B cell (primary cell): ENCODE measurements around the gene PEAK1. TPM values are rescaled to one million over a fixed set of nuclear protein-coding genes. Genes with fewer than 3 reads are reported as not detected.

ENCODE experiments used
- ATAC-seq: fragments of 200-7000 bp; cut with Tn5 transposase; one replicate; pipeline ENCODE4 v1.10.0; 2021; ENCODE audit warnings: low read depth, mild to moderate bottlenecking, moderate number of reproducible peaks, moderate library complexity
- CTCF ChIA-PET: fragments of 350-600 bp; sonication (Branson Sonifier 250); formaldehyde crosslinking; loops from one replicate; lab custom pipeline; 2021; ENCODE audit warnings: antibody characterized with exemption, inconsistent platforms; lab: Charles Lee
- POLR2A ChIA-PET: fragments of 350-600 bp; sonication (Branson Sonifier 250); formaldehyde crosslinking; loops from one replicate; lab custom pipeline; 2021; ENCODE audit warnings: antibody characterized with exemption; lab: Charles Lee
- DNase-seq: peaks from one replicate; pipeline ENCODE4 v3.0.0; 2013
- H2AFZ ChIP-seq: 2 replicates; pipeline ENCODE4 v1.6.1; 2012; ENCODE audit warnings: mild to moderate bottlenecking, low read depth, low read length; ENCODE audit not compliant: insufficient read depth, poor library complexity, severe bottlenecking
- H3K27ac ChIP-seq, 2 donors: 1 replicate in 1 of 2; 2 replicates in 1 of 2; pipeline ENCODE4 v1.5.1; 2012 to 2013; ENCODE audit warnings: low read length in 2 of 2, mild to moderate bottlenecking in 2 of 2, moderate library complexity in 1 of 2
- H3K27me3 ChIP-seq, 4 experiments: fragments of 200-600 bp in 1 of 4; sonication (generic) in 1 of 4; replicated peaks in 1 of 4; 1 replicate in 2 of 4; 2 replicates in 2 of 4; pipeline versions ENCODE4 v1.6.1 to v1.7.0; 2013 to 2016; ENCODE audit warnings: low read length in 3 of 4, mild to moderate bottlenecking in 2 of 4, mixed read lengths in 1 of 4, moderate library complexity in 1 of 4; ENCODE audit not compliant: insufficient read depth in 4 of 4, control insufficient read depth in 3 of 4; ENCODE audit errors: control extremely low read depth in 1 of 4
- H3K36me3 ChIP-seq, 2 experiments: replicated peaks in 1 of 2; 1 replicate in 1 of 2; 2 replicates in 1 of 2; pipeline versions ENCODE4 v1.6.1 to v1.7.1; 2013; ENCODE audit warnings: low read length in 1 of 2; ENCODE audit not compliant: insufficient read depth in 2 of 2, control insufficient read depth in 1 of 2; ENCODE audit errors: control extremely low read depth in 1 of 2, extremely low read depth in 1 of 2
- H3K4me1 ChIP-seq, 2 donors: fragments of 200-600 bp in 1 of 2; sonication (generic) in 1 of 2; 1 replicate in 1 of 2; 2 replicates in 1 of 2; pipeline versions ENCODE4 v1.5.1 to v1.6.1; 2013 to 2017; ENCODE audit warnings: low read length in 2 of 2; ENCODE audit not compliant: control insufficient read depth in 2 of 2, insufficient read depth in 2 of 2
- H3K4me2 ChIP-seq: replicated peaks from 2 replicates; pipeline ENCODE3; 2012; ENCODE audit warnings: mild to moderate bottlenecking, low read depth, low read length; ENCODE audit not compliant: poor library complexity, severe bottlenecking
- H3K4me3 ChIP-seq, 5 experiments: fragments of 200-600 bp in 1 of 5; sonication (generic) in 1 of 5; 1 replicate in 3 of 5; 2 replicates in 2 of 5; pipeline versions ENCODE4 v1.5.1 to v1.7.0; 2011 to 2016; ENCODE audit warnings: low read length in 4 of 5, mild to moderate bottlenecking in 4 of 5, low read depth in 2 of 5, control low read depth in 1 of 5, moderate library complexity in 1 of 5; ENCODE audit not compliant: insufficient read depth in 1 of 5; ENCODE audit errors: control extremely low read depth in 1 of 5, extremely low read depth in 1 of 5
- H3K79me2 ChIP-seq: fragments of 200-600 bp; sonication (generic); one replicate; pipeline ENCODE4 v1.6.0; 2016; ENCODE audit warnings: low read length; ENCODE audit not compliant: control insufficient read depth, insufficient read depth
- H3K9ac ChIP-seq: fragments of 200-600 bp; sonication (generic); 2 replicates; pipeline ENCODE4 v1.6.1; 2017; ENCODE audit warnings: mild to moderate bottlenecking, low read length, moderate library complexity
- H3K9me3 ChIP-seq, 3 donors: one replicate each; pipeline versions ENCODE4 v1.6.1 to v1.7.1; 2013; ENCODE audit warnings: low read length in 2 of 3; ENCODE audit not compliant: control insufficient read depth in 2 of 3, insufficient read depth in 1 of 3; ENCODE audit errors: control extremely low read depth in 1 of 3
- H4K20me1 ChIP-seq: 2 replicates; pipeline ENCODE4 v1.6.0; 2012; ENCODE audit warnings: mild to moderate bottlenecking, low read length; ENCODE audit not compliant: insufficient read depth, control insufficient read depth, poor library complexity, severe bottlenecking
- H3K27ac Mint-ChIP-seq: one replicate; pipeline ENCODE4 v1.8.0; 2021; ENCODE audit warnings: mixed read lengths
- H3K27me3 Mint-ChIP-seq: one replicate; pipeline ENCODE4 v1.8.0; 2021; ENCODE audit warnings: mixed read lengths
- H3K4me1 Mint-ChIP-seq: one replicate; pipeline ENCODE4 v1.8.0; 2021; ENCODE audit warnings: mixed read lengths
- H3K4me3 Mint-ChIP-seq: one replicate; pipeline ENCODE4 v1.8.0; 2021; ENCODE audit warnings: mixed read lengths
- H3K9me3 Mint-ChIP-seq: one replicate; pipeline ENCODE4 v1.8.0; 2022; ENCODE audit warnings: mixed read lengths; ENCODE audit not compliant: insufficient read depth
- EZH2 ChIP-seq: IDR thresholded peaks from 2 replicates; pipeline ENCODE4 v1.6.1; 2012; ENCODE audit warnings: borderline replicate concordance, low read depth, mild to moderate bottlenecking, moderate library complexity, low read length; ENCODE audit not compliant: insufficient read depth, poor library complexity, severe bottlenecking
- WGBS: methylation state at CpG from one replicate; pipeline ENCODE4 v1.1.5; 2013; ENCODE audit warnings: missing lambda C conversion rate; ENCODE audit not compliant: insufficient coverage; 5-methylcytosine and 5-hydroxymethylcytosine counted together
- intact Hi-C: fragments of 100-400 bp; cut with micrococcal nuclease; formaldehyde crosslinking; loops from one replicate; pipeline ENCODE4 v1.10.0; 2022
- polyA plus RNA-seq: library from polyadenylated mRNA; depleted of rRNA; stranded (reverse); fragments of >200 nt; gene quantifications from 2 replicates; pipeline ENCODE4 v1.2.3, GENCODE V29; 2012
- total RNA-seq, 2 donors: library from RNA; stranded (reverse); fragments of 120-200 nt in 1 of 2; gene quantifications; 1 replicate in 1 of 2; 2 replicates in 1 of 2; pipeline versions ENCODE4 v1.2.3 to v1.2.4, GENCODE V29; 2013 to 2022
- TF ChIP-seq, protein P1 (sequence below): fragments of 200-600 bp; IDR thresholded peaks from one replicate; pipeline ENCODE4 v1.8.0; 2022; ENCODE audit warnings: antibody characterized with exemption, mild to moderate bottlenecking

The PEAK1 gene
- total and polyA plus RNA-seq, 2 donors (not counting 1 experiment from before 2014, with no cell fraction given), result 13.4 to 38.0 TPM

DNA sequence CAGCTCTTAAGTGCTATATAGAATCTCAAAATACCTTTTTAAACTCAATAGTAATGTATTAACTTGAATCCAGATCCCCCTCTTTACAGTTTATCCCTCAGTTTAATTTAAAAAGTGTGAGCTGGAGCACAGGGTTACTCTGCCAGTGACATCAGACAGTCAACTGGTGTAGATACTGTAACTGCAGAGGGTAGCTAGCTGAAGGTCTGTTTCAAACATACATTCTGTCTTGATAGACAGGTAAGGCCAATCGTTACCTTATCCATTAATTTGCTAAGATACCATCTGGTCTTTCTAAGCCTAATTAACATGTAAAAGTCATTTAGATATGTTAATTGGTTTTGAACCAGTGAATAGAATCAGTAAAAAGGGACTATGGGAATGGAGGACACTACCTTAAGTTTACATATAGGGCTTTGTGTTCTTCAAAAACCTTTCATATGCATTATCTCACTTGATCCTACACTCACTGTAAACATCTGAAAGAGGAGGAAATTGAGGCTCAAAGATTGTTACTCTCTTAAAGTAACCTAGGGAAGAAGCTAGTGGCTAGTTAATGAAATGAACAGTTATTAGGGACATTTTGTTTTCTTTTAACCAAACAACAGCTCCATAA, 289.5 kb downstream of the PEAK1 start:
- H3K27ac Mint-ChIP-seq, result no peak overlapping the region
- H3K27me3 Mint-ChIP-seq, result no peaks in the 10 kb centered on the region
- Histone ChIP-seq H3K27ac (no peak overlapping the region), H3K9me3 (no peaks in the 10 kb centered on the region), H3K4me2 (no peak overlapping the region), H3K4me1 (no peaks in the 10 kb centered on the region), H3K79me2 (no peaks in the 10 kb centered on the region), H4K20me1 (no peaks in the 10 kb centered on the region), H3K27me3 (no peaks in the 10 kb centered on the region), H3K36me3 (peaks cover 0 to 9% of the 10 kb centered on the region in 2 experiments), H3K4me3 (no peak overlapping the region), H2AFZ (no peak overlapping the region), H3K9ac (no peak overlapping the region)
- POLR2A ChIA-PET, result no interaction called here
- DNase-seq, result no peak
- intact Hi-C loops, result no loop called here
- no CpG with 5 or more reads among the region's 1 CpG for WGBS
- peaks cover 2% of the 10 kb centered on the region for H3K4me1 Mint-ChIP-seq
- CTCF ChIA-PET, result interaction anchor here (0.6 to 1.5 kb wide), 6 partner anchors 9 to 413 kb away, joined by 3 to 6 read pairs (median 4); no protein-coding TSS in a partner anchor
- TF ChIP-seq, protein P1, sequence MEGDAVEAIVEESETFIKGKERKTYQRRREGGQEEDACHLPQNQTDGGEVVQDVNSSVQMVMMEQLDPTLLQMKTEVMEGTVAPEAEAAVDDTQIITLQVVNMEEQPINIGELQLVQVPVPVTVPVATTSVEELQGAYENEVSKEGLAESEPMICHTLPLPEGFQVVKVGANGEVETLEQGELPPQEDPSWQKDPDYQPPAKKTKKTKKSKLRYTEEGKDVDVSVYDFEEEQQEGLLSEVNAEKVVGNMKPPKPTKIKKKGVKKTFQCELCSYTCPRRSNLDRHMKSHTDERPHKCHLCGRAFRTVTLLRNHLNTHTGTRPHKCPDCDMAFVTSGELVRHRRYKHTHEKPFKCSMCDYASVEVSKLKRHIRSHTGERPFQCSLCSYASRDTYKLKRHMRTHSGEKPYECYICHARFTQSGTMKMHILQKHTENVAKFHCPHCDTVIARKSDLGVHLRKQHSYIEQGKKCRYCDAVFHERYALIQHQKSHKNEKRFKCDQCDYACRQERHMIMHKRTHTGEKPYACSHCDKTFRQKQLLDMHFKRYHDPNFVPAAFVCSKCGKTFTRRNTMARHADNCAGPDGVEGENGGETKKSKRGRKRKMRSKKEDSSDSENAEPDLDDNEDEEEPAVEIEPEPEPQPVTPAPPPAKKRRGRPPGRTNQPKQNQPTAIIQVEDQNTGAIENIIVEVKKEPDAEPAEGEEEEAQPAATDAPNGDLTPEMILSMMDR, result no peak
- TF ChIP-seq EZH2, result no peak
- ATAC-seq, result no peak
- no peak overlapping the region for H3K4me3 Mint-ChIP-seq
- no peaks in the 10 kb centered on the region for H3K9me3 Mint-ChIP-seq

DNA sequence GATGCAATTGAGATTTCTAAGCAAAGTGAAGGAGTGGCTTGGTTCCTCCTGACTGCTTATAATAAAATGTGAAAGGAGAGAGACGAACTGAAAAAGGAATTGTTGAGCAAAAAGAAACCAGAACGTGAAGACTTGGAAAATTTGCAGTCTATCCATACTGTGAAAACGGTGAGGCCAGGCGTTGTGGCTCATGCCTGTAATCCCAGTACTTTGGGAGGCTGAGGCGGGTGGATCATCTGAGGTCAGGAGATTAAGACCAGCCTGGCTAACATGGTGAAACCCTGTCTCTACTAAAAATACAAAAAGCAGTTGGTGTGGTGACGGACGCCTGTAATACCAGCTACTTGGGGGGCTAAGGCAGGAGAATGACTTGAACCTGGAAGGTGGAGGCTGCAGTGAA, 292.3 kb downstream of the PEAK1 start:
- no peak for ATAC-seq
- no peak overlapping the region for H3K4me3 ChIP-seq
- no peaks in the 10 kb centered on the region for H3K27me3 ChIP-seq
- H3K4me3 Mint-ChIP-seq, result no peak overlapping the region
- no peak overlapping the region for H2AFZ ChIP-seq
- H3K4me2 ChIP-seq, result no peak overlapping the region
- H3K4me1 ChIP-seq, result peaks cover 19% of the 10 kb centered on the region in 2 donors
- H3K27me3 Mint-ChIP-seq, result no peaks in the 10 kb centered on the region
- DNase-seq, result no peak
- H3K4me1 Mint-ChIP-seq, result peaks cover 23% of the 10 kb centered on the region
- H3K27ac ChIP-seq, result no peak overlapping the region
- POLR2A ChIA-PET, result interaction anchor here (0.7 kb wide), 1 partner anchor 92 kb away, joined by 6 read pairs; no protein-coding TSS in a partner anchor
- CTCF ChIA-PET, result no interaction called here
- H4K20me1 ChIP-seq, result no peaks in the 10 kb centered on the region
- H3K9ac ChIP-seq, result no peak overlapping the region
- WGBS, result 87% methylated on average over 3 of the region's 7 CpGs
- no peak overlapping the region for H3K27ac Mint-ChIP-seq
- TF ChIP-seq, protein P1, result no peak
- no peak for TF ChIP-seq EZH2
- no peaks in the 10 kb centered on the region for H3K36me3 ChIP-seq
- H3K9me3 ChIP-seq, result no peaks in the 10 kb centered on the region
- H3K79me2 ChIP-seq, result no peaks in the 10 kb centered on the region
- no peaks in the 10 kb centered on the region for H3K9me3 Mint-ChIP-seq
- intact Hi-C loops, result no loop called here
